Panc1 (cell line): ENCODE results near the gene KANK4. TPM values are rescaled to one million over a fixed set of nuclear protein-coding genes. Genes with fewer than 3 reads are reported as not detected.

ENCODE experiments used
- ATAC-seq: fragments of 200-7000 bp; cut with Tn5 transposase; 2 replicates; pipeline ENCODE4 v1.9.1; 2020; ENCODE audit warnings: mild to moderate bottlenecking, moderate library complexity
- BruUV-seq: library from RNA; stranded (reverse); fragments of 400-500 nt; replicated peaks from 2 replicates; lab custom pipeline; 2021; lab: Mats Ljungman, UMichigan
- CTCF ChIA-PET: fragments of 300-600 bp; sonication (Branson Sonifier 250); formaldehyde crosslinking; loops from one replicate; lab custom pipeline; 2022; ENCODE audit warnings: antibody characterized with exemption; lab: Charles Lee
- POLR2A ChIA-PET: fragments of 300-600 bp; sonication (Branson Sonifier 250); formaldehyde crosslinking; loops from one replicate; lab custom pipeline; 2022; ENCODE audit warnings: antibody characterized with exemption; lab: Charles Lee
- DNase-seq: peaks from one replicate; pipeline ENCODE4 v3.0.0-alpha.2; 2010; ENCODE audit warnings: low read depth, low spot score
- H3K27ac ChIP-seq: 2 replicates; pipeline ENCODE4 v1.5.1; 2011; ENCODE audit warnings: mild to moderate bottlenecking, low read length, inconsistent platforms
- H3K27me3 ChIP-seq: fragments of 200-500 bp; sonication (Bioruptor generic); 2 replicates; pipeline ENCODE4 v1.6.0; 2014; ENCODE audit warnings: low read length, inconsistent platforms; ENCODE audit not compliant: control insufficient read depth, insufficient read depth
- H3K36me3 ChIP-seq: fragments of 200-500 bp; sonication (Bioruptor generic); 2 replicates; pipeline ENCODE4 v1.5.1; 2014; ENCODE audit warnings: inconsistent platforms, mild to moderate bottlenecking, low read length, moderate library complexity; ENCODE audit not compliant: control insufficient read depth, insufficient read depth
- H3K4me1 ChIP-seq: 2 replicates; pipeline ENCODE4 v1.5.1; 2011; ENCODE audit warnings: inconsistent platforms, mild to moderate bottlenecking, low read length, moderate library complexity; ENCODE audit not compliant: control insufficient read depth, insufficient read depth
- H3K4me3 ChIP-seq, 2 experiments: 2 replicates each; pipeline ENCODE4 v1.5.1; 2011 to 2012; ENCODE audit warnings: low read depth in 2 of 2, low read length in 2 of 2, mild to moderate bottlenecking in 2 of 2, inconsistent platforms in 1 of 2, moderate library complexity in 1 of 2
- H3K9me3 ChIP-seq: fragments of 200-500 bp; sonication (Bioruptor generic); 2 replicates; pipeline ENCODE4 v1.5.1; 2014; ENCODE audit warnings: low read depth, mild to moderate bottlenecking, inconsistent platforms, low read length, moderate library complexity; ENCODE audit not compliant: control insufficient read depth, insufficient read depth
- CTCF ChIP-seq: fragments of 450-650 bp; IDR thresholded peaks from 2 replicates; pipeline ENCODE4 v1.5.1; 2017; ENCODE audit warnings: mild to moderate bottlenecking
- POLR2AphosphoS5 ChIP-seq: IDR thresholded peaks from 2 replicates; pipeline ENCODE4 v1.6.1; 2012; ENCODE audit warnings: mild to moderate bottlenecking, low read depth, low read length, moderate library complexity
- REST ChIP-seq, 2 experiments: IDR thresholded peaks; 2 replicates each; pipeline ENCODE4 v1.6.1; 2011 to 2012; ENCODE audit warnings: low read depth in 2 of 2, control low read depth in 1 of 2, low read length in 1 of 2, mild to moderate bottlenecking in 1 of 2, moderate library complexity in 1 of 2; ENCODE audit not compliant: insufficient read depth in 1 of 2
- SIN3A ChIP-seq: IDR thresholded peaks from 2 replicates; pipeline ENCODE4 v1.6.1; 2012; ENCODE audit warnings: low read depth, mild to moderate bottlenecking, low read length, moderate library complexity, borderline replicate concordance; ENCODE audit not compliant: insufficient read depth
- TCF7L2 ChIP-seq: IDR thresholded peaks from 2 replicates; pipeline ENCODE4 v1.6.1; 2011; ENCODE audit warnings: mild to moderate bottlenecking, low read depth, low read length, inconsistent platforms
- in situ Hi-C: cut with HindIII; loops from 2 replicates; pipeline ENCODE4 v1.10.0; 2016; ENCODE audit warnings: low sequenced_read_pairs, low pct_unique_long_range_greater_than_20kb
- intact Hi-C: fragments of 100-400 bp; cut with micrococcal nuclease; formaldehyde crosslinking; loops from one replicate; pipeline ENCODE4 v1.10.0; 2022; ENCODE audit not compliant: unreplicated experiment
- total RNA-seq: library from RNA; stranded (reverse); gene quantifications from one replicate; pipeline ENCODE4 v1.2.1, GENCODE V29; 2021; ENCODE audit not compliant: unreplicated experiment

The KANK4 gene
- total RNA-seq, 1 experiment from 2014 or later, result 0.18 TPM

- no peak; the same call in 1 of the 2 replicates for ATAC-seq
- H3K27me3 ChIP-seq, result no peaks in the 10 kb centered on the region
- no peaks in the 10 kb centered on the region for H3K9me3 ChIP-seq
- peaks cover 3% of the 10 kb centered on the region; the same call in 1 of the 2 replicates for H3K4me1 ChIP-seq
- ChIA-PET POLR2A (no interaction called here), CTCF (no interaction called here)
- no peak for DNase-seq
- H3K27ac ChIP-seq, result no peak overlapping the region
- in situ Hi-C loops, result no loop called here
- TF ChIP-seq SIN3A, result no peak
- TF ChIP-seq REST (IDR thresholded peaks at IDR 0.05; ENCODE audit: insufficient read depth in 1 of 2, low read depth in 2 of 2, low read length in 1 of 2), result no peak
- no peak for TF ChIP-seq POLR2AphosphoS5
- TF ChIP-seq TCF7L2, result no peak
- TF ChIP-seq CTCF, result no peak
- no peaks in the 10 kb centered on the region for H3K36me3 ChIP-seq
- no TSS peak for BruUV-seq
- no peak overlapping the region for H3K4me3 ChIP-seq
- intact Hi-C loops, result no loop called here
Observed at GRCh38 chr1:62271948-62272728, 47.1 kb downstream of the KANK4 start.

- no TSS peak for BruUV-seq
- peaks cover 3% of the 10 kb centered on the region; the same call in 1 of the 2 replicates for H3K4me1 ChIP-seq
- ChIA-PET POLR2A (no interaction called here), CTCF (no interaction called here)
- no peaks in the 10 kb centered on the region for H3K36me3 ChIP-seq
- no peak overlapping the region for H3K4me3 ChIP-seq
- no peaks in the 10 kb centered on the region for H3K9me3 ChIP-seq
- ATAC-seq (no peak), DNase-seq (no peak)
- in situ Hi-C loops, result no loop called here
- no peak for TF ChIP-seq REST (IDR thresholded peaks at IDR 0.05; ENCODE audit: insufficient read depth in 1 of 2, low read depth in 2 of 2, low read length in 1 of 2)
- no peak for TF ChIP-seq TCF7L2
- TF ChIP-seq SIN3A, result no peak
- no peak for TF ChIP-seq POLR2AphosphoS5
- no peak for TF ChIP-seq CTCF
- H3K27me3 ChIP-seq, result no peaks in the 10 kb centered on the region
- no peak overlapping the region for H3K27ac ChIP-seq
- intact Hi-C loops, result no loop called here
Observed at GRCh38 chr1:62271134-62271533, 48.1 kb downstream of the KANK4 start.
